NCI-H748 (cell line): Measurements from ENCODE around the gene PEX7.
"Not testable (repeated sequence)": the region's sequence is repeated elsewhere in the genome, so short reads cannot be mapped to it uniquely, and the experiment has no call there.

Experiments used
- DNase-seq: peaks from one replicate; lab custom pipeline; 2025; ENCODE audit not compliant: unreplicated experiment; lab: John Stamatoyannopoulos, UW

The PEX7 gene

GRCh38 chr6:136822376-136823127, at the start of gene PEX7:
PEX7 (plus strand) TSS chr6:136822592; CDS start chr6:136822666, 74 bp downstream.
- peak; percentile 94 for DNase-seq

GRCh38 chr6:136772685-136773472, 49.5 kb upstream of the PEX7 start:
- peak; percentile 55 for DNase-seq

- no peak for DNase-seq
Measured at GRCh38 chr6:136773473-136773796, 49.0 kb upstream of the PEX7 start.

GRCh38 chr6:136774228-136775041, 48.0 kb upstream of the PEX7 start:
- DNase-seq: peak; percentile 39

- DNase-seq: no peak
Measured at GRCh38 chr6:136775081-136775480, 47.3 kb upstream of the PEX7 start.

GRCh38 chr6:136775548-136775947, 46.8 kb upstream of the PEX7 start:
- DNase-seq: no peak

- DNase-seq: no peak
Measured at GRCh38 chr6:136777651-136778050, 44.7 kb upstream of the PEX7 start.

GRCh38 chr6:136779682-136780081, 42.7 kb upstream of the PEX7 start:
- no peak for DNase-seq

GRCh38 chr6:136780972-136781371, 41.4 kb upstream of the PEX7 start:
- no peak for DNase-seq

GRCh38 chr6:136782021-136782770, 40.2 kb upstream of the PEX7 start:
- no peak for DNase-seq

- no peak for DNase-seq
Measured at GRCh38 chr6:136783021-136783420, 39.4 kb upstream of the PEX7 start.

GRCh38 chr6:136783495-136784270, 38.7 kb upstream of the PEX7 start:
- no peak for DNase-seq

- DNase-seq: no peak
Measured at GRCh38 chr6:136784271-136784664, 38.1 kb upstream of the PEX7 start.

- no peak for DNase-seq
Measured at GRCh38 chr6:136784910-136785746, 37.3 kb upstream of the PEX7 start.

GRCh38 chr6:136786658-136787057, 35.7 kb upstream of the PEX7 start:
- no peak for DNase-seq

- no peak for DNase-seq
Measured at GRCh38 chr6:136787726-136788068, 34.7 kb upstream of the PEX7 start.

GRCh38 chr6:136788069-136788902, 34.1 kb upstream of the PEX7 start:
- no peak for DNase-seq

GRCh38 chr6:136789440-136789839, 33.0 kb upstream of the PEX7 start:
- DNase-seq: not testable (repeated sequence)
